ENCODE data around the gene MYO6.

The MYO6 gene

DNA sequence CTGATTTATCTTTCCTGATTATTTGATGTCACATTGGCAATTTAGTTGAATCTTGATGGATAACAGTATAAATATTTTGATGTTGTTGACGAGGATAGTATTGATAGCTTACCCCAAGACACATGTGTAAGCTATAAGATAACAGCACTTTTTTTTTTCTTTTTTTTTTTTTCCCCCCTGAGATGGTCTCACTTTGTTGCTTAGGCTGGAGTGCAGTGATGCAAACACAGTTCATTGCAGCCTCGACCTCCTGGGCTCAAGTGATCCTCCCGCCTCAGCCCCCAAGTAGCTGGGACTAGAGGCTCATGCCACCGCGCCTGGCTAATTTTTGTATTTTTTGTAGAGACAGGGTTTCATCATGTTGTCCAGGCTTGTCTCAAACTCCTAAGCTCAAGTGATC lies 21.8 kb downstream of the MYO6 start:
- no peak for DNase-seq

- no peak for DNase-seq
These were observed 26.2 kb downstream of the MYO6 start for GRCh38 chr6:75775219-75775618.

DNA sequence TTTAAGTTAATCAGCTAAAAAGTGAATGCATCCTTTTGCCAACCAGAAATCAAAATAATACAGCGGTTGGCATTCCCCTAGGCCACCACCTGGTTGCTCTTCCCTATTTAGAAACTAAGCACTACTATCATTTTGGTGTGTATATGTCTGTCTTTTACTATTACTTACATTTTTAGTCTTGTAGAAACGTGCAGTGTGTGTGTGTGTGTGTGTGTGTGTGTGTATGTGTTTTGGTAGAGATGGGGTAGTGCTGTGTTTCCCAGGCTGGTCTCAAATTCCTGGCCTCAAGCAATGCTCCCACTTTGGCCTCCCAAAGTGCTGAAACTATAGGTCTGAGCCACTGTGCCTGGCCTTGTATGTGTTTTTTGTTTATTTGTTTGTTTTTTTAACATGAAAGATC lies 27.4 kb downstream of the MYO6 start:
- DNase-seq, result no peak

DNA sequence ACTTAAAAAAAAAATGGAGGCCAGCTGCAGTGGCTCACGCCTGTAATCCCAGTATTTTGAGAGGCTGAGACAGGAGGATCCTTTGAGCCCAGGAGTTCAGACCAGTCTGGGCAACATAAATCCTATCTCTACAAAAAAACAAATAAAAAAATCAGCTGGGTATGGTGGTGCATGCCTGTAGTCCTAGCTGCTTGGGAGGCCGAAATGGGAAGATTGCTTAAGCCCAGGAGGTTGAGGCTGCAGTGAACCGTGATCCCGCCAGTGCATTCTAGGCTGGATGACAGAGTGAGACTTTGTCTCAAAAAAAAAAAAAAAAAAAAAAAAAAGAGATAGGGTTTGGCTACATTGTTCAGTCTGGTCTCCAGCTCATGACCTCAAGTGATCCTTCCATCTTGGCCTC lies 29.7 kb downstream of the MYO6 start:
- DNase-seq, result no peak

GRCh38 chr6:75786152-75786551 lies 37.1 kb downstream of the MYO6 start:
- DNase-seq, result no peak

DNA sequence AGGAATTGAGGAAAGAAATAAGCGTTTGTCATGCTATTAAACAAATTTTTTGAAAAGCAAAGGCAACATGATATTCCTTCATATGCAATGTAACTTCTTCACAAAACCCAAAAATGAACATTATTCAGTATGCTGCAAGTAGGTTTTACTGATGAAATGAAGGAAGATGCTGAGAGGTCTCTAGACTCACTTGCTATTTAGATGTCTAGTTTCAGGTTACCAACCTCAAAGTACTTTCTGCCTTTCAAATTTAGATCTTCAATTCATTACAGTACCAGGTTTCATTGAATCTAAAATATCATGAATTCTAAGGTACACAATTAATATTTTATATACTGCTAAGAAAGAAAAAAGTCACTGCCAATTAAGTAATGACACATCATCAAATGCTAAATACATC lies 39.9 kb downstream of the MYO6 start:
- no peak for DNase-seq

GRCh38 chr6:75791881-75792280 lies 42.8 kb downstream of the MYO6 start:
- DNase-seq, result no peak

GRCh38 chr6:75794351-75794846 lies 45.4 kb downstream of the MYO6 start:
- DNase-seq, result no peak

GRCh38 chr6:75794954-75795739 lies 46.1 kb downstream of the MYO6 start:
- DNase-seq, result no peak

- DNase-seq, result no peak
These were observed 47.7 kb downstream of the MYO6 start for GRCh38 chr6:75796723-75797122.

GRCh38 chr6:75800133-75800532 lies 51.1 kb downstream of the MYO6 start:
- no peak for DNase-seq

DNA sequence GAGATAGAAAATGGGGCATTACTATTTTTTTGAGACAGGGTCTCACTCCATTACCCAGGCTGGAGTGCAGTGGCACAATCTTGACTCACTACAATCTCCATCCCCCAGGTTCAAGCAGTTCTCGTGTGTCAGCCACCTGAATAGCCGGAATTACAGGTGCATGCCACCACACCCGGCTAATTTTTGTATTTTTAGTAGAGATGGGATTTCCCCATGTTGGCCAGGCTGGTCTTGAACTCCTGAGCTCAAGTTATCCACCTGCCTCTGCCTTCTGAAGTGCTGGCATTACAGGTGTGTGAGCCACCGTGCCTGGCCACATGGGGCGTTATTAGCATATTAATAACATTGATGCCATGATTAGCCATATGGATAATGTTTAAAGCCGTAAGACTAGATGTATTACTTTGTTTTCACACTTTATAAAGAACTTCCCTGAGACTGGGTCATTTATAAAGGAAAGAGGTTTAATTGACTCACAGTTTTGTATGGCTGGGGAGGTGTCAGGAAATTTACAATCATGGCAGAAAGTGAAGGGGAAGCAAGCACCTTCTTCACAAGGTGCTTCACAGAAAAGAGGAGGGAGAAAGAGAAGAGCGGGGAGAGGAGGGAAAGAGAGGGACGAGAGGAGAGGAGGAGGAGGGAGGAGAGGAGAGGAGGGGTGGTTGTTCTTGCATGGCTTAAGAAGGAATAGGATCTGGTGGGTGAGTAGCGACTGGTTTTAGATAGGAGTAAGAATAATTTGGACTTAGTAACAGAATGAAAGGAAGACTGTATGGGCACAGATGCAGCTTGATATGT lies 51.9 kb downstream of the MYO6 start:
- DNase-seq, result no peak

GRCh38 chr6:75802366-75802765 lies 53.3 kb downstream of the MYO6 start:
- no peak for DNase-seq

- DNase-seq, result no peak
These were observed 59.5 kb downstream of the MYO6 start for GRCh38 chr6:75808507-75808906.

GRCh38 chr6:75812560-75812959 lies 63.5 kb downstream of the MYO6 start:
- no peak for DNase-seq

DNA sequence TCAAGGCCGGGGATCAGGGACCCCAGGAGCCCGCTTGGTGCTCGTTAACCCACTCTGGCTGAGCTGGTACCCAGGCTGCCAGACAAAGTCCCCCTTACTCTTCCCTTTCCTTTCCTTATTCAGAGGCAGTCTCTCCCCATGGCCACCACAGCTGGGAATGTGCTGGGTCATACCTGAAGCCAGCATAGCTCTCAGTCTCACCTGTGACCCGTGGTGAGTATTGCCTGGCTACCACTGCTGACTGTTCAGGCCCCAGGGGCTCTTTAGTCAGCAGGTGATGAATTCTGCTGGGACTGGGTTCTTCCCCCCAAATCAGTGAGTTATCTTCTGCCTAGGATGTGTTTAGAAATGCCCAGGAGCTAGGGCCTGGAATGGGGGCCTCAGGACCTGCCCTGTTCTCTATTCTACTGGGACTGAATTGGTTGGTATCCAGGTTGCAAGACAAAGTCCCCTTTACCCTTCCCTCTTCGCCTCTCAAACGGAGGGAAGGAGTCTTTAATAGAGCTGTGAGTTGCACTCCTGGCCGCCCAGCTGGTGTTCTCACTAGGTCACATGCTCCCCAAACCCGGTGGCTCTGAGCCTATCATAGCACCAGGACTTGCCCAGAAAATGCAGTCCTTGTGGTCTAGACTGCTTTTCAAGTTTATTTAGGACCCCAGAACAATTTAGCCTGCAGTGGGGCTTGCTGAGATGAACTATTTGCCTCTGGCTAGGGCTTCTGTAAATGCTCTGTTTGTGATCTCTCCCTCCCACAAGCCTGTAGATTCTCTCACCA lies 64.6 kb downstream of the MYO6 start:
- DNase-seq, result no peak

GRCh38 chr6:75815756-75816155 lies 66.7 kb downstream of the MYO6 start:
- no peak for DNase-seq

DNA sequence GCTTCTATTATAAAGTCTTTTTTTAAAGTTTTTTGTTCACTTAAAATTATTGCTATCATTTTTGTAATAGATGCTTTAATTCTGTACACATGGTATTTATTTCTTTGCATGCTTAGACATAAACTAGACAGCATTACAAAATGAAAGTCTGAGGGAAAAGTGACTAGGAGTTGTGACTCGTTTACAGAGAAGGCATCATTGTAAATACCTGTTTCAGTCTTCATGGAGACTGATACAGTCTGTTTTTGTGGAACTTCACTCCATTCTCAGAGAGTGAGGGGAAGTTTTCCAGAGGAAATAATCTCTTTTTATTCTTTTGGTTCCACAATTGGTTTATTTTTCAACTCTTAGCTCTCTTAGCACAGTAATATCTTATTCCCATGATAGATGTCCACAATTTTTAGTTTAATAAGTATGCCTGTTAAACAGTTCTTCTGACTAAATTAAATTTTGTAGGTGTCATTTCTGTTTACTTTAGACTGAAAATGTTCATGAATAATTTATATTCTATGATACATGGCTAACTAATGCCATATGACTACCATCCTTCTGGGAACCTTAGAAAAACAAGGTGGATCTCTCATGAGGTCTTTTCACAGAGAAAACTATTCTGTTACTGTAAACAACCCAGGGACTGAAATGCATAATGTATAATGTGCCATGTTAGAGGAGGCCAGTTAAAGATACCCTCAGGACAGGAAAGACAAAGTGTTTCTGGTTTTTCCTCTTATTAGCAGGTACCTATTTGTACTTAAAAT lies 69.2 kb downstream of the MYO6 start:
- DNase-seq, result no peak

- DNase-seq, result no peak
These were observed 70.9 kb downstream of the MYO6 start for GRCh38 chr6:75819776-75820487.

DNA sequence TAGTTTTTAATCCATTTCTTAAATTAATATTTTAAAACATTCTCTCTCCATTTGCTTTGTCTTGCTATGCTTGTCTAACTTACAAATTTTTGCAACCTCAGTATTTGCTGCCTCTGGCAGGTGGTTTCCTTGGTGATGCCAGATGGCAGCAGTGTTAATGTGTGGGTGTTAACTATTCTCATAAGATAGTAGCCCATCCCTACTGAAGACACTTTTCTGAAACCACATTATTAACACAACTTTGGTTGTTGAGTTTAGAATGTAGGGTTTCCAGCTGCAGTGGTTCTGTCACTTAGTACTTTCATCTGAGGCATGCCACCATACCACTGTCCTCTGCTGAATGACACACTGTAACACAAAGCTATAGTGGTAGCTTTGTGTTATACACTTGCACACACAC lies 75.1 kb downstream of the MYO6 start:
- no peak for DNase-seq

DNA sequence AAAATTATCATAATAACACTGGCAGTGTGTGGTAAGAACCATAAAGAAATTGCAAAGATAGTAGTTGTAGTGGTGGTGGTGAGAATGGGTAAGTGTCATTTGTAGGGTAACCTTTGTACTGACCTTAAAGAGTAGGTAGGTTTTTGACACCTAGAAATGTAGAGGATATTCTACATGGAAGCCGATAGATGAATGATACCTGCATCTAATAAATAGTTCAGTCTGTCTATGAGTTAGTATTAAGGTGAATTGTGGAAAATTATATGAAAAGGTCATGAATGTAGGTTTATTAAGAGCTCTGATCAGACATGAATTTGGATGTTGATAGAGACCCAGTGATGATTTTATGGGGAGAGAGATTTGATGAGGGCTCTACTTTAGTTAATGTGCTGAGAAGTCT lies 78.1 kb downstream of the MYO6 start:
- DNase-seq, result no peak

All from stimulated activated CD4-positive, alpha-beta T cell treated with anti-CD3 and anti-CD28 coated beads, Interleukin-2, amount 100 ng/mL, for 48 hours (primary cell).